Thyroid gland (tissue), 4 donors: ENCODE results near the gene ERC1.

Experiments
- CTCF ChIP-seq, 6 experiments: fragments of 200-600 bp in 3 of 6; fragments of 450-650 bp in 3 of 6; sonication (generic) in 3 of 6; IDR thresholded peaks; one replicate each; pipeline ENCODE4 v1.5.1; 2016 to 2019; ENCODE audit warnings: antibody characterized with exemption in 6 of 6, mild to moderate bottlenecking in 2 of 6, inconsistent platforms in 1 of 6, moderate library complexity in 1 of 6
- POLR2A ChIP-seq, 2 donors: fragments of 450-650 bp; IDR thresholded peaks; one replicate each; pipeline ENCODE4 v1.6.1; 2017; ENCODE audit warnings: antibody characterized with exemption in 2 of 2, mild to moderate bottlenecking in 2 of 2, moderate library complexity in 1 of 2

- TF ChIP-seq POLR2A (IDR thresholded peaks at IDR 0.05), result no peak
- no peak for TF ChIP-seq CTCF (IDR thresholded peaks at IDR 0.05)
Observed at GRCh38 chr12:1322821-1323220, 331.8 kb downstream of the ERC1 start.
